GM12801 (cell line): ENCODE measurements around the gene FGD5.

Experiments used
- TF ChIP-seq, protein P1 (sequence below): IDR thresholded peaks from one replicate; pipeline ENCODE4 v1.5.1; 2011; ENCODE audit warnings: control low read depth; ENCODE audit not compliant: insufficient read length; ENCODE audit errors: extremely low read depth

FGD5 gene

DNA sequence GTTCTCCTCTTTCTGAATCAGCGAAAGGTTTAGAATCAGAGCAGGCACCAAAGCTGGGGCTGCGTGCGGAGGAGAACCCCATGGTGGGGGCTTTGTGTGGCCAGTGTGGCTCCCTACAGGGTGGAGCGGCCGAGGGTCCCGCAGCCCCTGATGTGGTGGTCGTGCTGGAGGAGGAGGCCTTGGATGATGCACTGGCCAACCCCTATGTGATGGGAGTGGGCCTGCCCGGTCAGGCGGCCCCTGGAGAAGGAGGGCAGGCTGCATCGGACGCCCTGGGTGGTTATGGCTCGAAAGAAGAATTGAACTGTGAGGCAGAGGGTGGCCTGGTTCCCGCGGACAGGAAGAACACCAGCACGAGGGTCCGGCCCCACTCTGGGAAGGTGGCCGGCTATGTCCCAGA, 1.4 kb downstream of the FGD5 start:
- TF ChIP-seq, protein P1, sequence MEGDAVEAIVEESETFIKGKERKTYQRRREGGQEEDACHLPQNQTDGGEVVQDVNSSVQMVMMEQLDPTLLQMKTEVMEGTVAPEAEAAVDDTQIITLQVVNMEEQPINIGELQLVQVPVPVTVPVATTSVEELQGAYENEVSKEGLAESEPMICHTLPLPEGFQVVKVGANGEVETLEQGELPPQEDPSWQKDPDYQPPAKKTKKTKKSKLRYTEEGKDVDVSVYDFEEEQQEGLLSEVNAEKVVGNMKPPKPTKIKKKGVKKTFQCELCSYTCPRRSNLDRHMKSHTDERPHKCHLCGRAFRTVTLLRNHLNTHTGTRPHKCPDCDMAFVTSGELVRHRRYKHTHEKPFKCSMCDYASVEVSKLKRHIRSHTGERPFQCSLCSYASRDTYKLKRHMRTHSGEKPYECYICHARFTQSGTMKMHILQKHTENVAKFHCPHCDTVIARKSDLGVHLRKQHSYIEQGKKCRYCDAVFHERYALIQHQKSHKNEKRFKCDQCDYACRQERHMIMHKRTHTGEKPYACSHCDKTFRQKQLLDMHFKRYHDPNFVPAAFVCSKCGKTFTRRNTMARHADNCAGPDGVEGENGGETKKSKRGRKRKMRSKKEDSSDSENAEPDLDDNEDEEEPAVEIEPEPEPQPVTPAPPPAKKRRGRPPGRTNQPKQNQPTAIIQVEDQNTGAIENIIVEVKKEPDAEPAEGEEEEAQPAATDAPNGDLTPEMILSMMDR, result no peak

DNA sequence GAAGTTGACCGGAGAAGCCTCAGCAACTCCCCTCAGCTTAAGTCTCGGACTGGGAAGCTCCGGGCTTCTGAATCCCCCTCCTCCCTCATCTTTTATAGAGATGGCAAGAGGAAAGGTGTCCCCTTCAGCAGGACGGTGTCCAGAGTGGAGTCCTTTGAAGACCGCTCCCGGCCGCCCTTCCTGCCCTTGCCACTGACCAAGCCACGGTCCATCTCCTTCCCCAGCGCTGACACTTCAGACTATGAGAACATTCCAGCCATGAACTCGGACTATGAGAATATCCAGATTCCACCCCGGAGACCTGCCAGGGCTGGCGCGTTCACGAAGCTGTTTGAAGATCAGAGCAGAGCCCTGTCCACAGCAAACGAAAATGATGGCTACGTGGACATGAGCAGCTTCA, 2.4 kb downstream of the FGD5 start:
- TF ChIP-seq, protein P1, result no peak

DNA sequence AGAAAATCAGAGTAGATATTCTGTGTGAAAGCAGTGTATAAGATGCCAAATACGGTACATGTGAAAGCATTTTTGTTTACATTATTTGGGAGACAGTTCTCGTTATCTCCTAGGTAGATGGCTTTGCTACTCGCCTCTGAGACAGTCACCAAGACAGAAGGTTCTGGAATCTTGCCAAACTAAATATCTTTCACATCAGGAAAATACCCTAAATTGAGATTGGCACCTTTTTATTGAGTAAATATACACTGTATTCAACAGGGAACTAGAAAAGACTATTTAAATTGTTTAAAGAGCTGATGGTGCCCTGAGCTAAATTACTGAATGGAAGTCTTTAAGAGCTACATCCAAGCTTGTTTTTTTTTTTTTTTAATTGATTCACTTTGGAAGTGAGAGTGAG, 3.4 kb downstream of the FGD5 start:
- TF ChIP-seq, protein P1, result no peak

DNA sequence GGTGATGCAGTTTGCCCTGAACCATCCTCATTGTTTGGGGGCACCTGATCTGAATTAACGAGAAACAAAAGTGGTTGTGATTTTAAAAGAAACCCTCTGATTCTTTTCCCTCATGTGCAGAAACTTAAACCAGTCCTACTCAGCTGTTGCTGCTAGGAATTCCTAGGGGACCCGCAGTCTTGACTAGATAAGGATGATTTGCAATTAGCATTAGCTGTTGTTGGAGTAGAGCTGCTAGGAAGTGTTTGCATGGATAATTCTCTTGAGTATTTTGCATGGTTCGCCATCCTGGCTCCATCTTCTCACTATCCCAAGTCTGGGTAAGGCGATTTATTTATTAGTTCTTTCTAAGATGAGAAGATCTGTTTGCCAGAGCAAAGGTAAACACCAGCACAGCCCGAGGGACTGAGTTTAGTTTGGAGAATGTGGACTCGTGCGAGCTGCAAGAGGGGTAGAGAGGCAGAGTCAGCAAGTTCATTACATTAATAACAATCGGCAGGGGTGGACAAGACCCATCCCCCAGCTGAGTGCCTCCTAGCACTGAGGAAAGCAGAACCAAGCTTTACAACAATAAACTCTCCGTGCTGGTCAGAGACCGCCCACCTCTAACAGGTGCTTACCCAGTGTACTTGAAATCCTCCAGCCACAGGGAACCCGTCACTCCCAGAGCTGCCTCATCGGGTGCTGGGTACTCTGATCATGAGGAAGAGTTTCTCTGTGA, 4.1 kb downstream of the FGD5 start:
- TF ChIP-seq, protein P1, result no peak

DNA sequence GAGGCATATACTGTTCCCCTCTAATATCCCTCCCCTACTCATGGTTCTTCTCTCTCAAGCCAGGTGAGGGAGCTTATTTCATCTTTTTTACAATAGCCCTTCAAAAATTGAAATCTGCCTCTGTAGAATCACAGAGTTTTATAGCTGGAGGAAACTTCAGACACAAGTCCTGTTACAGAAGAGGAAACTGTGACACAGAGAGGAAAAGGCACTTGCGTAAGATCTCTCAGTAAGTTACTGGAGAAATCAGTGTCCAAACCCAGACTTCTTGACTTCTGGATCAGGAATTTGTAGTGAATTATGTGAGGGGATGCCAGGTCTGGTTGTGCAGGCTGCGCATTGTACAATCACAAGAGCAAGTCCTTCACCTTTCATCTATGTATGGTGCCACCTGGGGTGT, 4.6 kb downstream of the FGD5 start:
- TF ChIP-seq, protein P1, result no peak

DNA sequence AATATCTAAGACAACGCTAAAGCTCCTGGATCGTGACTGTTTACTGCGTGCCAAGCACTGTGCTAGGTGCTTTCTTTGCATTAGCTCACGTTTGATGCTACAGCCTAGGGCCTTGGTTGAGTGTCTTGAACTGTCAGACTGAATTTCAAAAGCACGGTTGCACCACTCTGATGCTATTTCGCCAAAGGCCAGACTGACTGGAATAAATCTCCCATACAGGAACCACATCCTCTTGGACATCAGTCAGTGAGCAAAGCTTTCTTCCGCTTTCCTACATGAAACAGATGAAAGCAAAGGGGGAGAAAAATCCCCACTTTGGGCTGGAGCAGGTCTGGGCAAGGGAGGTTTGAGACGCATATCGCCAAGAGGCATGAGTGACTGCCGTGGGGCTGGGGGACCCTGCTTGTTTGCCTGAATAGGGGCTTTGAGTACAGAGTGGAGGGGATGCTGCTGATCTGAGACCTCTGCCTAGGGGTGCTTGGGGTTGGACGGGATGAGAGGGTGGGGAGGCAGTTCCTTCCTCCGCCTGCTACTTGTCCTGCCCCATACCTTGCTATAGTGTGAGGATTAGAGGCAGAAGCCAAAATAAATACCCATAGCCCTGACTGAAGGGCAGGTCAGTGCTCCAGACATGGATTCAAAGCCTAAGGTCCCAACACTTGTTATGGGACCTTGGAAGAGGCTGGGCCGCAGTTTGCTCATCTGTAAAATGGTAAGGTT, 5.3 kb downstream of the FGD5 start:
- TF ChIP-seq, protein P1, result no peak

DNA sequence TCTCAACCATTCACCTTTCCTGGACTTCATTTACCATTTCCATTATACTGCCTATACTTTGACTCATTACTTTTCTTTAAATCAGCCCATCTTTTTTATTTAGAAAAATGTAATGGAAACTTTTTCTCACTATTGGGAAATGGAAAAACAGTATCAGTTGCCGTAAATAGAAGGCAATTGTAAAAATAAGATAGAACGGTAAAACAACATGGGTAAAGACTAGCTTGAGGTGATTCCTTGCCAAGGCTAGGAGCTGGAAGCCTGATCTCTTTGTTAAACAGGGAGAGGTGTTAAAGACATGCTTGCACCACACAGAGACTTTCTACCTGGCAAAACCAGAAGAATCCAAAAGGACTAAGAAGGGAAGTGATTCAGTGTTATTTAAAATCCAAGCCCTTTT, 5.9 kb downstream of the FGD5 start:
- TF ChIP-seq, protein P1, result no peak
